ENCODE measurements around the gene TMEM231. TPM values are rescaled to one million over a fixed set of nuclear protein-coding genes. Genes with fewer than 3 reads are reported as not detected.

The TMEM231 gene
- total RNA-seq, 2 donors from 2014 or later: 2.1 to 3.2 TPM

DNA sequence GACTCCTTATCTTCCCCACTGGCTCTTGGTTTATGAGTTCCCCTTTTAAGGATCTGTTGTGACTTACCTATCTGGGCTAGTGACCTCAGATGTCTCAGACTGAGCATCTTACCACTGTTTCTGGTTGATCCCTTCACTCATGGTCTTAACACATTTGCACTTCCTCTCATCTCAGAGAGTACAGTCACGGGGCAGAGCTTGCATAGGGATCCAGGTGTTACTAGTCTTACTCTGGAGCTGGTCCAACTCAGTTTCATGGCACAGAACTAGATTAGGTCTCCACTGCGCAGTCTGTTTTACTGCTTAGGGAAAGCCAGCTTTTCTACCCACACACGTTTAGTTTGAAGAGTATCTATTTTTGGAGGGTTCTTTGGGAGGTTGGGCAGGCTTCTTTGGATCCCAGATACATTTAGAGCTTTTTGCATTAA lies 20.3 kb upstream of the TMEM231 start:
- Mint-ChIP-seq H3K4me3 (no peak overlapping the region), H3K4me1 (peaks cover 15% of the 10 kb centered on the region), H3K9me3 (no peaks in the 10 kb centered on the region), H3K27me3 (no peaks in the 10 kb centered on the region), H3K36me3 (ENCODE audit: low read depth) (peaks cover 95% of the 10 kb centered on the region), H3K27ac (peak overlapping the region; percentile 32)
- peak; percentile 42 for ATAC-seq (replicated peaks)

DNA sequence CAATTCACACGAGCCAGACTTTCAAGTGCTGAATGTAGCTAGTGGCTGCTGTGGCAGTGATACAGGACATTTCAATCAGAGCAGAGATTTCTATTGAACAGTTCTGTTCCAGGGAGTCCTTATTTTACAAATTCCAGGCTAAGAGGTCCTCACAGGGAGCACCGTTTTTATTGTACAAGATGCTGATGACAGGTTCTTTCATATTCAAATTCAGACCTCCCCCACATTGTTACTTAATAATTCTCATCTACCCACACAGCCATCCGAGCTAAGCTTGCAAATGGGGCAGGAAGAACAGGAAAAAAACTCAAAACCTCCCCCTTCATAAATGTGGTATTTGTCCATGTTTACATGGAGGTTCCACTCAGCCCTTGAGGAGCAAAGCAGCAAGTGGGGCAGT lies 19.9 kb upstream of the TMEM231 start:
- H3K9me3 Mint-ChIP-seq: no peaks in the 10 kb centered on the region
- H3K36me3 Mint-ChIP-seq (ENCODE audit: low read depth): peaks cover 96% of the 10 kb centered on the region
- peak overlapping the region; percentile 32 for H3K27ac Mint-ChIP-seq
- H3K4me3 Mint-ChIP-seq: no peak overlapping the region
- H3K27me3 Mint-ChIP-seq: no peaks in the 10 kb centered on the region
- no peak for ATAC-seq (replicated peaks)
- peaks cover 15% of the 10 kb centered on the region for H3K4me1 Mint-ChIP-seq

DNA sequence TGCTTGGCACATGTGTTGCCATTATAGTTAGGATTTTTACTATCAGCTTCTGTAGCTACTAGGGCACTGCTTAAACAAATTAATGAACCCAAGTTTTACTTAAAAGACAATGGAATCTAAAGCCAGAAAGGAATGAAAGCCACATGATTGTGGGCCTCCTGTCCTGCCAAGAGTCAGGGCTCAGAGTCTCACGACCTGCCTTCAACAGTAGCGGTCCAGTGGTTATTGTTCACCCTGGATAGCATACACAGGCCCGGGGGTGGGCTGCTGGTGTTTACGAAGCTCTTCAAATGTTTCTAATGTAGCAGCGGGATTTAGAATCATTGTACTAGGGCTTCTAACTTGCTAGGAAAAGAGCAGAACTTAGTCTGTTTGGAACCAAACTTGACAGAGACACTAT lies 17.9 kb upstream of the TMEM231 start:
- no peak overlapping the region for H3K4me3 Mint-ChIP-seq
- H3K36me3 Mint-ChIP-seq (ENCODE audit: low read depth): peaks cover 94% of the 10 kb centered on the region
- no peak for ATAC-seq (replicated peaks)
- H3K4me1 Mint-ChIP-seq: peaks cover 15% of the 10 kb centered on the region
- no peaks in the 10 kb centered on the region for H3K27me3 Mint-ChIP-seq
- H3K9me3 Mint-ChIP-seq: no peaks in the 10 kb centered on the region
- peak overlapping the region; percentile 51 for H3K27ac Mint-ChIP-seq

DNA sequence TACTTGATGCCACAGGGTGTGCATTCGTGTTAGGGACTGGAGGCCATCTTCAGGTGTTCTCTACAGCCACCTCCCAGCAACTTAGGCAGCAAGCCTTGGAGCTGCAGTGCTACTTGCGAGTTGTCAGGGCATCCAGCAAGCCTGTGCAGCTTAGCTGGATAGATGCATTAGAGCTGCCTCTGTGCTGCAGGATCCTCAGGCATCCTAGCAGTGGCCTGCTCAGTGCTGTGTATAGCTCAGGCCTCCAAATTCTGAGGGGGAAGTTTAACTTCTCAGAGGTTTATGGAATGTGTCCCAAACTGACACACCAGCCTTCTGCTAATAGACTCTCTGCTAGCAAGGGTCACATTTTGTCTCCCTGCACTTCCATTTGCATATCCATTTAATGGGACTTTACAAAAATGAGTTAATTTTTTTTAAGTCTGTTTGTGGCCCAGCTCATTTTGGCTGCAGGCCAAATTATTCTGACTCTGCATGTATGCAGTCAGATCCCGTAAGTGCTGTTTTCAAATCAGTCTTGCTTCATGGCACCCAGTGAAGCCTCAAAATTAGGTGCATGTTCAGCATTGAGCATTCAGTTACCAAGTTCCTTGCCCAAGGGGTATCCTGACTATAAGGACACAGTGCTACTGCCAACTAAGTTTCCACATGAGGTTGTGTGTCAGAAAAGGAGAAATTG lies 17.0 kb upstream of the TMEM231 start:
- no peaks in the 10 kb centered on the region for H3K27me3 Mint-ChIP-seq
- H3K27ac Mint-ChIP-seq: no peak overlapping the region
- H3K36me3 Mint-ChIP-seq (ENCODE audit: low read depth): peaks cover 94% of the 10 kb centered on the region
- no peak overlapping the region for H3K4me3 Mint-ChIP-seq
- no peaks in the 10 kb centered on the region for H3K9me3 Mint-ChIP-seq
- no peak for ATAC-seq (replicated peaks)
- peaks cover 15% of the 10 kb centered on the region for H3K4me1 Mint-ChIP-seq

DNA sequence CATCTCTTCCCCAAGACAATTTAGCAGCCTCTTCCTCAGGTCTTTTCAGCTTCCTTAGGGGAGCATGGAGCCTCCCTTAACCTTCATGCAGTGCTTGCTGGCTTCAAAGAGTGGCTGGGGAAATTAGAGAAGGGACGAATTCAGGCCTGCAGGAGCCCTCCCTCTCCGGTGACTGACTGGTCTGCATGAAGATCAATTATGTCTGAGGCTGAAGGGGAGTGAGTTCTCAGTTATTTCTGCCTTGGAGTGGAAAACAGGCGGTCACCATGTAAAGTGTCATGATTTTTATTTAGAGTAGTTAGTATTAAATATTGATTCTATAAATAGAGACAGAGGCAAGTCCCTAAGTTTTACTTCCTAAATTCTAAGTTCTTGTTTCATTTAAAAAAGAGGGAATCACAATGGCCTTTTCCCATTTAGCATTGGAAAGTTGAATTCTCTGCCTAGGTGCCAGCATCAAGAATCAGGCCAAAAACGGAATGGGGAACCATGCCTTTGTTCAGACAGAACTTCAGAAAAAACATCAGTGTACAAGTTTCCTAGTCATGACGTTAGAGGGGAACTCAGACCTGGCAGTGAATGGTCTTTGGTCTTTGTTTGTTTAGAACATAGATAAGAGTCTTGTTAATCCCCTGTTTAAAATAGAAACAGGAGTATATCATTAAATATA lies 14.5 kb upstream of the TMEM231 start:
- Mint-ChIP-seq H3K9me3 (no peaks in the 10 kb centered on the region), H3K36me3 (ENCODE audit: low read depth) (peaks cover 76% of the 10 kb centered on the region)

DNA sequence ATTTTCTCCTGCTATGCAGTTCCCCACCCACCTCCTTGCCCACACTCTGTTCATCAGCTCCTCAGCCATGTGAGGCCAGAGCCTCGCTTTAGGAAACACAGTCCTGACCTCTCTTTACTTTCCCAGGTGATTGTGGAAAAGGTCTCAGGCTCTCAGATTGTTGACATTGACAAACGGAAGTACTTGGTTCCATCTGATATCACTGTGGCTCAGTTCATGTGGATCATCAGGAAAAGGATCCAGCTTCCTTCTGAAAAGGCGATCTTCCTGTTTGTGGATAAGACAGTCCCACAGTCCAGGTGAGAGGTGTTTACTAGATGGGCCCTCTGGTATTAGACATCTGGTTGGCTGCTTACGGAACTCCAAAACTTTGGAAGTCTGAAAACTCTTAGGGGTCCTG lies 11.9 kb upstream of the TMEM231 start:
- ATAC-seq (replicated peaks): no peak
- Mint-ChIP-seq H3K27ac (peak overlapping the region; percentile 59), H3K4me3 (peak overlapping the region; percentile 85), H3K27me3 (peaks cover 9% of the 10 kb centered on the region), H3K36me3 (ENCODE audit: low read depth) (peaks cover 54% of the 10 kb centered on the region), H3K4me1 (peaks cover 11% of the 10 kb centered on the region), H3K9me3 (no peaks in the 10 kb centered on the region)

More for the DNA sequence above, 14.5 kb upstream of the TMEM231 start:
- Mint-ChIP-seq H3K4me1 (peaks cover 21% of the 10 kb centered on the region), H3K27me3 (no peaks in the 10 kb centered on the region), H3K4me3 (no peak overlapping the region), H3K27ac (peak overlapping the region; percentile 36)
- no peak for ATAC-seq (replicated peaks)

DNA sequence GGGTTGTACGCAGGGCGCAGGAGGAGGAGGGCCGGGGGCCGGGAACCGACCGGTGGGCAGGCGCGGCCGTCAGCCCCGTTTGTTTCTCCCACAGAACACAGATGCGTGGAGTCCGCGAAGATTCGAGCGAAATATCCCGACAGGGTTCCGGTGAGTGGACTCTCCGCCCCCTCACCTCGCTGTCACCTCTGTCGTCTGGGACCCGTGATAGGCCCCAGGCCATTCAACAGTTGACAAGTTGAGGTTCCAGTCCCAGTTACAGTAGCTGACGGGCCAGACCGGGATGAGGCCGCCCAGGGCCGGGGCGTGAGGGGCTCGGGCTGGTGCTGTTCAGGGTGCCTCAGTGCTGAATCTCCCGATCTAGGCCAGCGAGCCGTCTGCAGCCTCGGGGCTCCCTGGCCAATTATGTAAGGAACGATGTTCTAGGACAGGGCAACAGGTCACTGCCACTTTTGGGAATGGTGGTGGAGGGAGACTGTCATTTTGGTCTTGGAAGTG lies 10.8 kb upstream of the TMEM231 start:
- H3K4me1 Mint-ChIP-seq: peaks cover 11% of the 10 kb centered on the region
- H3K36me3 Mint-ChIP-seq (ENCODE audit: low read depth): peaks cover 43% of the 10 kb centered on the region
- H3K27ac Mint-ChIP-seq: peak overlapping the region; percentile 59
- H3K9me3 Mint-ChIP-seq: no peaks in the 10 kb centered on the region
- ATAC-seq (replicated peaks): peak; percentile 1
- H3K27me3 Mint-ChIP-seq: peaks cover 14% of the 10 kb centered on the region
- peak overlapping the region; percentile 85 for H3K4me3 Mint-ChIP-seq

DNA sequence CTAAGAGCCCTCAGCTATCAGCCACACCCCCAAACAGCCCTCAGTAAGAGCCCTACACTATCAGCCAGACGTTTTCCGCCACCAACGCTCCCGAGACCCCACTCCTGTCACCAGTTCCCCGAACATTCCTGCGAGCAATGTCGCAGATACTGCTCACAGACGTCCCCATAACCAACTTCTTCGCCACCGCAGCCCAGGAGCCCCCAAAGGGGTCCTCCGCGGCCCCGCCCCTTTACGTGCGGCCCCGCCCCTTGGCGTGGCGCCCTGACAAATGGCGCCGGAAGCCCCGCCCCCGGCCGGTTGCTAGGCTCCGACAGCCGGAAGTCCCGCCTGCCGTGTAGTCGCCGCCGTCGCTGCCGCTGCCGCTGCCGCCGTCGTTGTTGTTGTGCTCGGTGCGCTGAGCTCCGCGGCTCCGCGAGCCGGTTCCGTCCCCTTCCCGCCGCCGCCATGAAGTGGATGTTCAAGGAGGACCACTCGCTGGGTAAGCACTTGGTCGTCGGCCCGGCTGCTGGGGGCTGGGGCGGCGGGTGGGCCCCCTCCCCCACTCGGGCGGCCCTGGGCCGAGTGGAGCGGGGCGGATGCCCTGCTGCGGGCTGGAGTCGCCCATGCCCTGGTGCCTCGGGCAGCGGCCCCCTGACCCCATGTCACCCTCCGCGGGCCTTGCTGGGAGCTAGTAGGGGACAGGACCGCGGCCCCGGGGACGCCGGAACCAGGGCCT lies 10.1 kb upstream of the TMEM231 start, which contains the start of gene GABARAPL2:
Gene GABARAPL2 (plus strand): TSS at position 340 of the 718 bp plus-strand sequence. CDS start 108 bp downstream, at position 448.
- H3K27ac Mint-ChIP-seq: peak within 1 kb of the TSS; percentile 87
- H3K4me3 Mint-ChIP-seq: peak within 1 kb of the TSS; percentile 85
- H3K9me3 Mint-ChIP-seq: no peaks in the 10 kb centered on the region
- peaks cover 37% of the 10 kb centered on the region for H3K36me3 Mint-ChIP-seq (ENCODE audit: low read depth)
- H3K4me1 Mint-ChIP-seq: peaks cover 11% of the 10 kb centered on the region
- ATAC-seq (replicated peaks): peak; percentile 78
- peaks cover 14% of the 10 kb centered on the region for H3K27me3 Mint-ChIP-seq

DNA sequence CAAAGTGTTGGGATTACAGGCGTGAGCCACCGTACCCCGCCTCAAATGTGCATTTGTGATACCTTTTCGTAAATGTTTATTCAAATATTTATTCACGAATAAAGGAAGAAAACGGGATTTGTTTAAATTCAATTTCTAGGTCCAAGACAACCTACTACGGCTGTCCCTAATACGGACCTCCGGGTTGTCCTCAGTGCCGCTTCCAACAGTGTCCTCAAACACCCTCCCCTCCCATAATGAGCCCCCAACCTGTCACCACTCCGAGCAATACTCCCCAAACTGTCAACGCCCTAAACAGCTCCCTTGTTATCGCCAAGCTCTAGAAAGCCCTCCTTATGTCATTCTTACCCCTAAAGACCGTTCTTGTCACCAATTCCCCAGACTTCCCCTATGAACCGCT lies 9.6 kb upstream of the TMEM231 start:
- H3K9me3 Mint-ChIP-seq: no peaks in the 10 kb centered on the region
- H3K27ac Mint-ChIP-seq: peak overlapping the region; percentile 87
- no peak for ATAC-seq (replicated peaks)

DNA sequence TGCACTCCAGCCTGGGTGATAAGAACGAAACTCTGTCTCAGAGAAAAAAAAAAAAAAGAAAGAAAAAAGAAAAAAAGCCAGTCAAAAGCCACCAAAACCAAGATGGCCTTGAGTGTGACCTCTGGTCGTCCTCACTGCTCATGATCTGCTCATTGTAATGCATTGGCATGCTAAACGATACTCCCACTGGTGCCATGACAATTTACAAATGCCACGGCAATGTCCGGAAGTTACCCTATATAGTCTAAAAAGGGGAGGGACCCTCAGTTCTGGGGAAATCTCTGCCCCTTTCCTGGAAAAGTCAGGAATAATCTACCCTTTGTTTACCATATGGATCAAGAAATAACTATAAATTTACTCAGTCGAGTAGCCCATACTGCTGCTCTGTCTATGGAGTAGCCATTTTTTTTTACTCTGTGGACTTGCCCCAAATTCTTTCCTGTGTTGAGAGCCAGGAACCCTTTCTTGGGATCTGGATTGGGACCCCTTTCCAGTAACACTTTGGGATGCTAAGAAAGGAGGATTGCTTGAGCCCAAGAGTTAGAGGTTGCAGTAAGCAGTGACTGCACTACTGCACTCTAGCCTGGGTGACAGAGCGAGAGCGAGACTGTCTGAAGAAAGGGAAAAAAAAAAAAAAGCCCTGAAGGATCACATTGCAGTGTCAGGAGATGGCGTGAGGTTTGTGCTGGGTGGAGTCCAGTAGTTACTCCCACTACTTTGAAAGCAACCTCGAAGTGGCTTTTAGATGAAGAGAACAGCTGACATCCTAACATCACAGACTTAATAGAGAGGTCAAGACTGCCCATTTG lies 3.7 kb upstream of the TMEM231 start:
- peaks cover 16% of the 10 kb centered on the region for H3K27me3 Mint-ChIP-seq
- H3K4me3 Mint-ChIP-seq: no peak overlapping the region
- H3K4me1 Mint-ChIP-seq: peaks cover 5% of the 10 kb centered on the region
- no peaks in the 10 kb centered on the region for H3K36me3 Mint-ChIP-seq (ENCODE audit: low read depth)
- no peak overlapping the region for H3K27ac Mint-ChIP-seq
- no peaks in the 10 kb centered on the region for H3K9me3 Mint-ChIP-seq
- no peak for ATAC-seq (replicated peaks)

More for the DNA sequence above, 9.6 kb upstream of the TMEM231 start:
- peak overlapping the region; percentile 85 for H3K4me3 Mint-ChIP-seq
- peaks cover 14% of the 10 kb centered on the region for H3K27me3 Mint-ChIP-seq
- H3K4me1 Mint-ChIP-seq: peaks cover 11% of the 10 kb centered on the region
- peaks cover 34% of the 10 kb centered on the region for H3K36me3 Mint-ChIP-seq (ENCODE audit: low read depth)

DNA sequence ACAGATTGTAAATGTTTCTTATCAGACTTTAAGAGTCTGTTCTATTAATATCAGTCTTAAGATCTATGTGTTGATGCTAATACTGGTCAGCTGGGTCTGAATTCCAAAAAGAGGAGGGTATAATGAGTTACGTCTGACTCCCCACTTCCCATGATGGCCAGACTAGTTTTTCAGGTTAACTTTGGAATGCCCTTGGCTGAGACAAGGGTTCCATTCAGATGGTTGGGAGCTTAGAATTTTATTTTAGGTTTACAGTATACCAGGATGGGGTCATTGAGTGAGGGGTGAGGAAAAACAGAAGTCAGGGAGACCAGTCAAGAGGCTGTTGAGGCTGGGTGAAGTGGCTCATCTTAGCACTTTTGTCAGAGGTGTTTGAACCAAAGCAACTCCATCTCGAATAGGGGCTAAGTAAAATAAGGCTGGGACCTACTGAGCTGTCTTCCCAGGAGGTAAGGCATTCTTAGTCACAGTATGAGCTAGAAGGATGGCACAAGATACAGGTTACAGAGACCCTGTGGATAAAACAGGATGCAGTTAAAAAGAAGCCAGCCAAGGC lies 2.9 kb upstream of the TMEM231 start:
- Mint-ChIP-seq H3K27ac (no peak overlapping the region), H3K27me3 (peaks cover 12% of the 10 kb centered on the region), H3K36me3 (ENCODE audit: low read depth) (no peaks in the 10 kb centered on the region), H3K4me1 (peaks cover 5% of the 10 kb centered on the region), H3K4me3 (no peak overlapping the region), H3K9me3 (no peaks in the 10 kb centered on the region)
- ATAC-seq (replicated peaks): no peak

DNA sequence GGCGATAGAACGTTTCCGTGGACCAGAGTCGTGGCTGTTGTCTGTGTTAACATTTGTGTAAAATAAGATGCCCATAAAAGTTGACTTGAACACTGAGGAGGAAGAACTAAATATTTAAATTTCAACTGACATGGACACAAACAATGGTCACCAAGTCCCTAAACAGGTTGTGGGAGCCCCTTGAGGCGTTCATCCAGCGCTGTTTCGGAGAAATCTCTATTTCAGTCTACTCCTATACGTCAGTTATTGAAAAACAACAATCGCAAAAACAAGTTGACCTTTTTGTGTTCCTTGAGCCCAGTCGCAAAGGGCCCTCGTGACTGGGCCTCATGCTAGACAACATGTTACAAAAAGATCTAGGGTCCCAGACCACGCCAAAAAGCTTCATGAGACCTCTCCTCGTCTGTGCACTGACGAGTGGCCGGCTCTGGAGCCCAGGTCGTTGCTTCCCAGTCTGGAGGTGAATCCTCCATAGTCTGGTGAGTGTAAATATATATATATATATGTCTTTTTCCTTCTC lies 439 bp upstream of the TMEM231 start:
- ATAC-seq (replicated peaks): no peak
- Mint-ChIP-seq H3K4me1 (peaks cover 5% of the 10 kb centered on the region), H3K9me3 (no peaks in the 10 kb centered on the region), H3K27ac (peak overlapping the region; percentile 59), H3K27me3 (peaks cover 2% of the 10 kb centered on the region), H3K4me3 (peak overlapping the region; percentile 95), H3K36me3 (ENCODE audit: low read depth) (no peaks in the 10 kb centered on the region)

DNA sequence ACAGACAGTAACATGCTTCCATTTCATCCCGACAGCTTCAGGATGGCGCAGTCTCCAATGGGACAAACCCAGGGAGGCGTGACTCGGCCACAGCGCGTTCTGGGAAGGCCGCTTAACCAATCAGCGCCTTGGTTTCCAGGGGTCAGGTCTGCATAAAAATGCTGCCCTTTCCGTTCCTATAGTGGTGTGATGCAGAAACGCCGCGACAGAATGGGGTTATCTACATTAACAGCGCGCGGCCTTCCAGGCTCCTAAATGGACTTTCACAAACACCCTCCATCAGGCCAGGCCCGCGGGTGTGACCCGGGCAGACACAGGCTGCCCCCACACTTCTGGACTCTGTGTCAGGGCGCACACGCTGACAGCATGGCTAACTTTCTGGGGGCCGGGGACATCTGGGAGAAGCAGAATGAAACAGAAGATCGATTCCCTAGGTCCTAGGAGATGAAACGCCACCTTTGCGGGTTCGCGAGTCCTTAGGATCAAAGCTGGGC lies 792 bp downstream of the TMEM231 start:
- H3K36me3 Mint-ChIP-seq (ENCODE audit: low read depth): no peaks in the 10 kb centered on the region
- H3K9me3 Mint-ChIP-seq: no peaks in the 10 kb centered on the region
- peaks cover 2% of the 10 kb centered on the region for H3K27me3 Mint-ChIP-seq
- H3K27ac Mint-ChIP-seq: peak overlapping the region; percentile 93
- H3K4me1 Mint-ChIP-seq: peaks cover 5% of the 10 kb centered on the region
- peak; percentile 2 for ATAC-seq (replicated peaks)
- peak overlapping the region; percentile 95 for H3K4me3 Mint-ChIP-seq
